NCI-H2196 (cell line): ENCODE measurements around the gene RTTN.
"Not testable (repeated sequence)": the region's sequence is repeated elsewhere in the genome, so short reads cannot be mapped to it uniquely, and the experiment has no call there.

Experiments
- DNase-seq: peaks from one replicate; lab custom pipeline; 2025; ENCODE audit not compliant: unreplicated experiment; lab: John Stamatoyannopoulos, UW

The RTTN gene

DNA sequence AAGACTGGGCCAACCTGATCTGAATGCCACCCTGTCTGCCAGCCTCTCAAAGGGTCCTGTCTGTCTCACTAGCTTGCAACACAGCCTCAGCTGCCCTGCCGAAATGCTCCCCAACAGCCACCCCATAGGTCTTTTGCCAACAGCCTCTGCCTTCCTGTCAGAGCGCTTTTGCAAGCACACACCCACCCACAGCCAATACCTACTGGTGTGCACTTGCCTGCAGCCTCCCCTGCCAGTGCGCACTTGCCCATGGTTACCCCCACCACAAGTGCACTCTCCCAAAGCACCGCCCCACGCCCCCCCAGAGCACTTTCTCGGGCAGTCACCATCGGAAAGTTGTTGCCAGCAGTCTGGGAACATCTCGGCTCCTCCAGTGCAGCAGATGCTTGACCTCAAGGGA lies 48.6 kb downstream of the RTTN start:
- DNase-seq, result no peak

DNA sequence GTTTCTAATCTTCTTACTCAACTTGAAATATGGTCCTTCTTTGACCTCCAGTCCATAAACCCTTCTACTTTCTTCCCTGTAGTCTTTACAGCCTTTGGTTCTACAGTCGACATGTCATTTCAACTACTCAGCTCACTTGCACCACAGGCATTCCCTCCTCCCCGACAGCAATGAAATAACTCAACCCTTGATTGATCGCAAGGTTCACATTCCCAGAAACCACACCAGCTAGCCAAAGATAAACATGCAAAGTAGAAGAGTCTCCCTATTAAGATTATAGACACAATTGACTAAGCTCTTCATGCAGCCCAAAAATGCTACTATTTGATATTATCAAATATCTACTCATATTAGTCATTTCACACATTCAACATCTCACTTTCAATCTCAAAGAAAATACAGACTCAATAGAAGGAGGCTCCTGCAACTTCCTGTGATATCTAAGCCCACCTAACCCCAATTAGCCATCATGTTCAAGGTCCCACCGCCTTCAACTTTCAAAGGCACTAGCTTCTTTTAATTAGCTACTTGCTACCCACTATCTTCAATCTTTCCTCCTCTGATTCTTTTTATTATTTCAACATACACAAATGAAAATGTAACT lies 50.8 kb downstream of the RTTN start:
- DNase-seq, result no peak

DNA sequence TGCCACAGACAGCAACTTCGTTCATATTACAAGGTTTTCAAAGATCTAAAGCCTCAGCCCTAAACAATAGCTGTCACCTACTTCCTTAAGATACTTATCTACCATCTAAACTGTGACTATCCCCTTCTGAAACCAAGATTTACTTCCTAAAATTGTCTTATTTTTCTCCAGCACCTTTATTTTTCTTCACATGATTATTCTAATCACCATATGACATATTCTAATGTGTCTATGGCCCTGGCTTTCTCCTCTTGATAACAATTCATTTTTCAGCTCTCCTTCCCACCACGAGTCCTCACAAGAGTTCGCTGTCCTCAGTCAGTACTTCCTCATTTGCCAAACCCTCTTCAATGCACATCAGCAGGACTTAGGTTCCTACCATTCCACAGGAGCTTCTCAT lies 53.9 kb downstream of the RTTN start:
- DNase-seq, result no peak

DNA sequence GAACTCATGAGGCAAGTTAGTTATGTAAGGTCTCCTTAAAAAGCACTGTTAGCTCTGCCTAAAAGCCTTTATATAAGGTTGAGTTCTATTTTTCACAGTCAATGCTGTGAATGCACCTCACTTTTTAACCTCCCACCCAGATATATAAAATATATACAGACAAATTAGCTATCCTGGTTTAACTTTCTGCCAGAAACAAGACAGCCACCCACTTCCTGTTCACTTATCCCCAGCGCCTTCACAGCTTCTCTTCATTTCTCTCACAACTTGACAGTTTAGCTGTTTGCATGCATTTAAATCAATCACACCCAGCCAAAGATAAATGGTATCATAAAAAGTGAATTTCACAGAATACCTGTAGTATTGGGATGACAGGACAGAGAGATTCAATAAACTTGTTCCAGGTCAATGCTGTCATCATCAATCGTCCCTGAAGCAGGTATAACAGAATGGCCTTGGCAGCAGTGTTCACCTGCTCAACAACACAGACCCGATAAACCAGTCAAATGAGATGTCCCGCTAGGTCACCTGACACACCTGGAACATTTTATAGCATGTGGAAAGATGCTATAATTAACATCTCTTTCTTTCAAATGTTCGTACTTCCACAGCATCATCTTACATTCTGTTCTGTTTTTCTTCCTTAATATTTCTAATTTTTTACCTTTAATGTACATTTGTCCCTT lies 55.7 kb downstream of the RTTN start:
- DNase-seq, result no peak

DNA sequence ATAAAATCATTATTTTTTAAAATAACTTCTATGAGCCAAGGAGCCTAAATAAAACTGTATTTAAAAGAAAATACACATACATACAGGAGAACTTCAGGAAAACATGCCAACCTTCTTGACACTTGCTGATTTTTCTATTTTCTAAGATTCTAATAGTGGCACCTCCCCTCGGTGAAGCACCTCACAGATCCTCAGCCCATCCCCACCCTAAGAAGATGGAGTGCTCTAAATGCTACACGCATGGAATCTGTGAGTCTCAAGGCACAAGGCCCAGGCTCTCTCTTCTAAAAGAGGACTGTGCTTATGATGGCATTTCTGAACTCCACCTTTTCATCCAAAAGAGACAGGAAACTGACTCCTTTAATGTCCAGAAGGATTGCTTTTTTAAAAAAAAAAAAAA lies 56.3 kb downstream of the RTTN start:
- DNase-seq, result no peak

DNA sequence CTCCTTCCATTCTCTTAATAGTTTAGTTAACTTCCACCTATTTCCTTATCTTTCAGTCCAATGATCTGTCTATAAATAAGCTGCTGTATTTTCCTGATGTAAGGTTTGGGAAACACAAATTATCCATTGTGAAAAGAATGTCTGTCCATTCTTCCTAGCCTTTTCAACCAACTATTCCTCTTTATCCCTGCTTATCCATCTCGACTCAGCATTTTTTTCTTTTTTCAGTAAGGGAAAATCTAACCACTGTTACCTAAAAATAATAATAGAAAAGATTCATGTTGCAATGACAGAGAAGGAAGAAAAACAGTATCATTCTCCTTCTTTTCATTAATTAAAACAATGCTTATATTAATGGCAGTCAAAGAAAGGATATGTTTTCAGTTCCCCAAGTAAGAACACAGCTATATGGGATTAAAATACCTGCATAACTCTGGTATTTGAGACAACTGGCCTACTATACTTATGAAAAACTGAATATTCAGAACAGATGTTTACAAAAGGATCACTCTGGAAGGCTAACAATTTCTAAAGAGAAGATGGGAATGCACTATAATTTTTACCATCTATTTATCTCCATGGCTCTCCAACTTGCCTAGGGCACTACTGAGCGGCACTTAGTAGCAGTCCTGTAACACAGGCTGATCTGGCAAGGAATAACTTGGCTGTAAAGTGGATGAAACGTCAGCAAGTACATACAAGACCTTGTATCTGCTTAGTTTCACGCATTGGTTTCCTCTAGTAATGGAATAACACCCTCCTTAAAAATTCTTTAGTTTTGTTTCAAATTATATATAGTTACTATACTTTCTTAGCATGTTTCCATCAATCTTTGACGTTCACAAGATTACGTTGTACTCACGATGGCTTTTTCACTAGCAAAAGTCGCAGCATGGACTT lies 57.2 kb downstream of the RTTN start:
- DNase-seq, result no peak

DNA sequence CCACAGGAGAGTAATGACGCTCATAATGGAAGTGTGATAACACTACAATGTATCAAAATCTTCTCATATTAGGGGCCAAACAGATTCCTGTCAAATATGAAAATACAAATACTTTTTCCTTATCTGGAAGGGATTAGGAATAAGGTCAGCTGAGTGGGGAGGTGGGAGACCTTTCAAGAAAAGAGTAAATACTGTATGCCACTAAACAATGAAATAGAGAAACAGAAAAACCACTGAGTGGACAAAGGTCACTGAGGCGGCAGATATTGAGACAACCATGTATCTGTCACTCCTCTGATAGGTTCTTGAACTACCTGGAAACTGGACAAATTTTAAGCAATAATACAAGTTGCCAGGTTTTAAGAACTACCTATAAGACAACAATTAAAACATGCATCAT lies 59.3 kb downstream of the RTTN start:
- DNase-seq, result no peak

DNA sequence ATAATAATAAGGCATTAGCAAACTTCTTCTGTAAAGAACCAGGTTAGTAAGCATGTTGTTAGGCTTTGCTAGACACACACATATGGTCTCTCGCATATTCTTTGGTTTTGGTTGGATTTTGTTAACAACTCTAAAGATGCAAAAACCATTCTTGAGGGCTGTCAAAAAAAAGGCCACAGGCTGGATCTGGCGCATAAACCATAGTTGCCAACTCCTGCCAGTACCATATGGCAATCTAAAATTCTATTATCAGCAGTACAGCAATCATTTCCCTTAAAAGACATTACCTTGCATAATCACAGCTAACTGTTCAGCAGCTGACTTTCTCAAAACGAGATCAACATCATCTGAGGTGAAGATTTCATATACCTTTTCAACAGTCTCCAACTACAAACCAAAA lies 63.5 kb downstream of the RTTN start:
- no peak for DNase-seq

DNA sequence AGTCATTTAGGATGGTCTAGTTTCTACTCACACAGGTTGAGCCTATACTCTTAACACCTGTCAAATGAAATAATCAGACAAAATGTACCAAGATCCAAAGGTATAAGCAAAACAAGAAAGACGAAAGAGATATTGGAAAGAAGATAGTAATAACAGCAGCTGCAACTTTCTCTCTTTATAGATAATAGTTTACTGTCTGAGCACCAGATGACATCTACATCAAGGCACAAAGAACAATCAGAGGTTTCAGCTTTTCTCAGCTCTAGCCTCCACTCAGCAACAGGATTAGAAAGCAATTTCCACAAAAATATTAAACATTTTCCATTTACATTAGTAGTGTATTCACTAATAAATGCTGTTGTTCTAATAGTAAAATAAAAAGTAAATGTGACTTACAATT lies 66.3 kb downstream of the RTTN start:
- DNase-seq, result no peak

DNA sequence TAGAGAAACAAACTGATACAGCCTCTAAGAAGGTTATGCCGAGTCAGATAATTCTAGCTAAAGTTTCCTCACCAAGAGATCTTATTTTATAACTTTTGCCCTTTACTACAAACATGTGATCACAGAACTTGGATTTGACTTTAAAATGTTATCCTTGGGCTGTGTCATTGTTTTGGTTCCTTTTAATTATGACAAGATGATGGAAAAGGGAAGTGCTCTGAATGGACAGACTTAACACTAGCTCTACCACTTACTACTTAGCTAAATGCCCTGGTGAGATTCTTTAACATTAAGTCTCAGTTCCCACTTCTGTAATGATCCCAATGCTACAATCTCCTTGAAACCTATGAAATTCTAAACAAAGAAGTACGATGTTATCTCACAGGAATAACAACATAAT lies 69.9 kb downstream of the RTTN start:
- no peak for DNase-seq

DNA sequence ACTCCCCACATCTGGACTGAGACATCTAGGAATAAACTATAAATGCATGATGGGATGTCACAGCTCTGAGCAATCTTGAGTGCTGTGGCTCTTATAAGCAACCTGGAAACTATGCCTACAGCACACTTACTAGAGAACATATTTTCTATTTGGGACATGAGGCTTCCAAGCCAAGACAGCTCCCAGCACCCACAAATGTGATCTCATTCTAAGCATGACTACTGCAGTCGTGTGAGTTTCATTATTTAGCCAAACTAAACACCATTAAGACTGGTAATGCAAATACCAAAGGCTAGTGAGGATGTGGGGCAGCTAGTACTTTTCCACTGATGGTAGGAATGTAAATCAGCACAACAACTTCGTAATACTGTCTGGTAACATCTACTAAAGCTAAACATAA lies 72.5 kb downstream of the RTTN start:
- no peak for DNase-seq

DNA sequence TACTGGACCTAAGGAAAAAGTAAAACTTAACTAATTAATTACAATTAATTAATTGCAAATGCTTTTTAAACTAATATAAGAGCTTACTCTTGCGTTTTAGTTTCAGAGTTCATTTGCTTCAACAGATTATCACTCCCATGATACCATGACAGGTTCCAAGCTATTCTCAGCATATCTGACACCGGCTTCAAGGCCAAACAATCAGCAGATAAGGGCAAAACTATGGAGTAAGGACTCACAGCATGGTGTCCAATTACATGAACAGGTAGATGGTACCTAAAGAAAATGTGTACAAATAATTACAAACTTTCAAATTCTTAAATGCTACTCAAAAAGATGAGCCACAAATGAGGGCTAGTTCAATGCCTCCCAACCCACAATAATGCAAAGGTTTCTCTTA lies 77.2 kb downstream of the RTTN start:
- no peak for DNase-seq

DNA sequence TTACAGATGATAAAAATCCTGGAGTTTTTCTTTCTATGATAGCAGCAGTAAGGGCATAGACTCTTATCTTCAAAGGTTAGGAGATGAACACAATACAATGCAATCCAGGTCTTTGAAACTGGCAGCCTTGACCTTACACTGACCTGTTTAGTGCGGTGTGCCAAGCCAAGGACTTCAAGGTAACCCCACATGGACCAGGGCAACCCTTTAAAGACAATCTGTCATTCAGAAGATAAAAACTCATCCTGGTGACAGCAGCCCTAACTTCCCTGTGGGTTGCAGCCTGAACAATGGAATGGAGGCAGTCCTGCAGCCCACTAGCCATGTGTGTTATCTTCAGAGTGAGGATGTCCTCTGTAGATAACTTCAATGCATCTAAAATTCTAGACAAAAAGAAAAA lies 78.1 kb downstream of the RTTN start:
- DNase-seq, result no peak

DNA sequence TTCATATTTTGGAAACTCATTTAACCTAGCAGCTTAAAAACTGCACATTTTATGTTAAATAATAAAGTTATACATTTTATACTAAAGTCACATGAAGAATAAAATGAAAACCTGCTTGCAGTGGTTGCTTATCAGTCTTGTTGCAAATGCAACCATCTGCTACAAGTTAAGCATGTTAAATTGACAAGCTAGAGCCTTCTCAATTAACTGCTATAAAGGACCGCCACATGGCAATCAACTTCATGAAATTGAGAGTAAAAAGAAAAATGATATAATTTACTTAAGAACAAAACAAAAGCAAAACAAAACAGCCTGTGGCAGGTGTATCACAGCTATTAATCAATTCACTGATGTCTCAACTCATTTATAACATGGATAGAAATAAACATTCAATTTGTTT lies 78.7 kb downstream of the RTTN start:
- no peak for DNase-seq

DNA sequence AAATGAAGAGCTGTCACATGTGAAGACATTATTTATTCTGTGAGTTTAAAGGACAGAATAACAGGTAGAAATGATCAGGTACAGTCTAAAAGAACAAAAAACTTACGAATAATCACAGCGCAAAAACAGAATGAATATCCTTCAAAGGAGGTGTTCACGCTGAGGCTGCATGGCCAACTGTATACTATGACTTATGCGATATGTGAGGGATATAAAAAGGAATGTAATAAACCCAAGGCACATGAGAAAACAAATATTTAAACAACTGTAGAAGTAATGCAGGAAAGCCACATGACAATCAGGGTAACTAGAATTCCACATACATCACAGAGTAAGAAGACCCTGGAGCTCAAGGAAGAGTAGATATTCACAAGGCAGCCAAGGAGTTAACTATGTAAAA lies 81.3 kb downstream of the RTTN start:
- DNase-seq, result no peak

DNA sequence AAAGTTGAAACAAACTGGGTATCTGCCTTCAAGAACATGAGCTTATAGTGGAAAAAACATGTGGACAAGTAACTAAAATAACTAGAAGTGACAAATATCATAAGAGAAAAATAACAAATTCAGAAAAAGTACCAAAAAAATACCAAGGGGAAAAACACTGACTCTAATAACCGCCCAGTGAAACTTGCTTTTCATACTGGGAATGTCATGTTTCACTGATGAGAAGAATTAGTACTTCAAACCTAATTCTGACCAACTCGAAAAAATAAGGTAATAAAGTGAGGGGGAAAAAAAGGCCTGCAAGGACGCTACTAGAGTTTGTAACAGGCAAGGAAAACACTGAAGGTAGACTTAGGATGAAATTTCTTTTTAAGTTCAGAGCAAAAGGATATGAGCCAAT lies 83.6 kb downstream of the RTTN start:
- DNase-seq, result no peak

DNA sequence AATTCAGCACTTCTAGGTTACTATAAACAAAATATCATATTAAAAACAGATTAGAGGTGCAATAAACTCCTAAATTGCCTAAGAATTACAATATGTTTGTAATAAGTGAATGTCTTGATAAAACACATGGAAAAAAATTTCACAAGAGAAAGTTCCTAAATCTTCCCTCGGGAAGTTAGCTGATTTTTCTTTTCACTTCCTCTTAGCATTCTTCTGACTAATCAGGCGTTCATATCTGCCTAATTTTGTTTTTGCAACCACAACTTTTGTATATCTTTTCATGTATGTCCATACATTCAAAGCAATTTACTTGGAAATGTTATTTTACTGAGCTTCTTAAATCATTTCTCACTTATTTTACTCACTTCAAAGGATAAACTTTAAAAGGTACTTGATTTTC lies 88.5 kb downstream of the RTTN start:
- no peak for DNase-seq

DNA sequence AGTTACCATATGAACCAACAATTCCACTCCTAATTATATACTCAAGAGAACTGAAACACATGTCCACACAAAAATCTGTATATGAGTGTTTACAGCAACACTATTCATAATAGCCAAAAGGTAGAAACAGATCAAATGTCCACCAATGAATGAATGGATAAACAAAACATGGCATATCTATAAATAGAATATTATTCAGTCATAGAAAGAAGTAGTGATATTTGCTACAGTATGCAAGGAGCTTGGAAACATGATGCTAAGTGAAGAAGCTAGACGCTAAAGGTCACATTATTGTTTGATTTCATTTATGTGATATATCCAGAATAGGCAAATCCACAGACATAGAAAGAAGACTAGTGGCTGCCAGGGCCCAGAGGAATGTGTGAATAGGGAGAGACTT lies 92.0 kb downstream of the RTTN start:
- no peak for DNase-seq

DNA sequence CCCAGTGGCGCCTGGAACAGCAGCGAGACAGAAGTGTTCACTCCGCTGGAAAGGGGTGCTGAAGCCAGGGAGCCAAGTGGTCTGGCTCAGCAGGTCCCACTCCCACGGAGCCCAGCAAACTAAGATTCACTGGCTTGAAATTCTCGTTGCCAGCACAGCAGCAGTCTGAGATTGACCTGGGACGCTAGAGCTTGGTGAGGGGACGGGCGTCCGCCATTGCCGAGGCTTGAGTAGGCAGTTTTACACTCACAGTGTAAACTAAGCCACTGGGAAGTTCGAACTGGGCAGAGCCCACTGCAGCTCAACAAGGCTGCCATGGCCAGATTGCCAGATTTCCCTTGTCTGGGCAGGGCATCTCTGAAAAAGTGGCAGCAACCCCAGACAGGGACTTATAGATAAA lies 94.8 kb downstream of the RTTN start:
- DNase-seq, result no peak

DNA sequence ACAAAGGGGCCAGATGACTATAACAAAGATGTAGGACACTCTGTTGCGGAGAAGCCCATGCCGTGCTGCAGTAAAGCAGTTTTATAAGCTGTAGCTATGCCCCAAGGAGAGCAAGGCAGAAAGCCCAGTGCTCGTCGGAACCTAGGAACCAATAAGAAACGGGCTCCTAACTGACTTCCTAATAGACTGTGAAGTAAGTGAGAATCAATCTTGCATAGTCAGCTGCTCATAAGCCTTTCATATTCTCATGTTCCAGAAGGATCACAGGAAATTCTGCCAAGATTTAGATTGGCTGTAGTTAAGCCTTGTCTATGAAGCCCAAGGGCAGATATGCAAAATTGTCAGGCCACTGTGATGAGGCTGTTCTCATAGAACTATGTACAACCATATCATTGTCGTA lies 98.4 kb downstream of the RTTN start:
- DNase-seq, result no peak

DNA sequence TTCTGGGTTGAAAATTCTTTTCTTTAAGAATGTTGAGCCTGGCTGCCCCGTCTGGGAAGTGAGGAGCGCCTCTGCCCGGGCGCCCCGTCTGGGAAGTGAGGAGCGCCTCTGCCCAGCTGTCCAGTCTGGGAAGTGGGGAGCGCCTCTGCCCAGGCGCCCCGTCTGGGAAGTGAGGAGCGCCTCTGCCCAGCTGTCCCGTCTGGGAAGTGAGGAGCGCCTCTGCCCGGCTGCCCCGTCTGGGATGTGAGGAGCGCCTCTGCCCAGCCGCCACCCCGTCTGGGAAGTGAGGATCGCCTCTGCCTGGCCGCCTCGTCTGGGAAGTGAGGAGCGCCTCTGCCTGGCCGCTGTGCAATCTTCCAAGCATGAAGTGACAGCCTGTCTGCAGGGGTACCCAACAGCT lies 102.6 kb downstream of the RTTN start:
- DNase-seq, result not testable (repeated sequence)

DNA sequence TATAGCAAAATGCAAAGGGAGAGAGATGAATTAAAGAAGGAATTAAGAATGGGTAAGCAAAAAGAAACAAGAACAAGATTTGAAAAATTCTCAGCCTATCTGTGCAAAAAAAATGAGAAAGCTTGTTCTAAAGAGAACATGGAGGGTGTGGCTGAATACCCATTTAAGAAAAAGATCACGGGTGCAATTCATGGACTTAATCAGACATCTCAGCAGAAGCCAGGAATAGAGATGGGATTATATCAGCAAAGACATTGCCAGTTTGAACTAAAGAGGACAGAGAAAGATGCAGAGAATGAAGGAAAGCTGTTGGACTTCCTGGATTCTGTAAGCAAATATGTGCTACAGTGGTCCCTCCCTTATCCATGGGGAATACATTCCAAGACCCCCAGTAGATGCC lies 115.6 kb downstream of the RTTN start:
- no peak for DNase-seq
